OCI-LY3 (cell line): Measurements from ENCODE around the gene SLC2A11.

Experiments
- H2AFZ ChIP-seq: fragments of 200-600, 300-600 bp; shearing (Covaris generic); 2 replicates; pipeline ENCODE4 v1.6.0; 2014; ENCODE audit warnings: antibody characterized with exemption, low read depth, low read length
- H3K27ac ChIP-seq: fragments of 200-600, 300-600 bp; sonication (generic); 2 replicates; pipeline ENCODE4 v1.5.1; 2014; ENCODE audit warnings: mild to moderate bottlenecking, low read length, moderate library complexity, mixed read lengths
- H3K27me3 ChIP-seq: fragments of 200-600, 300-600 bp; sonication (generic); 2 replicates; pipeline ENCODE4 v1.6.1; 2014; ENCODE audit warnings: low read depth, low read length, mixed read lengths
- H3K36me3 ChIP-seq: fragments of 200-600, 300-600 bp; sonication (generic); replicated peaks from 2 replicates; pipeline ENCODE3; 2014; ENCODE audit warnings: low read depth, low read length, mixed read lengths
- H3K4me1 ChIP-seq: fragments of 300-600, 200-600 bp; sonication (generic); 2 replicates; pipeline ENCODE4 v1.6.1; 2014; ENCODE audit warnings: low read length, mixed read lengths
- H3K4me2 ChIP-seq: fragments of 200-600, 300-600 bp; sonication (generic); 2 replicates; pipeline ENCODE4 v1.6.1; 2014; ENCODE audit warnings: low read length, mixed read lengths
- H3K4me3 ChIP-seq: fragments of 300-600, 200-600 bp; sonication (generic); 2 replicates; pipeline ENCODE4 v1.5.1; 2014; ENCODE audit warnings: antibody characterized with exemption, mild to moderate bottlenecking, low read length, moderate library complexity
- H3K79me2 ChIP-seq: fragments of 300-600, 200-600 bp; shearing (Covaris generic); 2 replicates; pipeline ENCODE4 v1.6.1; 2014; ENCODE audit warnings: mild to moderate bottlenecking, low read length, mixed read lengths
- H3K9ac ChIP-seq: fragments of 300-600, 200-600 bp; shearing (Covaris generic); 2 replicates; pipeline ENCODE4 v1.6.0; 2014; ENCODE audit warnings: mild to moderate bottlenecking, low read length, moderate library complexity
- H3K9me3 ChIP-seq: fragments of 200-600, 300-600 bp; shearing (Covaris generic); 2 replicates; pipeline ENCODE4 v1.6.1; 2014; ENCODE audit warnings: low read length, mixed read lengths; ENCODE audit not compliant: insufficient read depth
- H4K20me1 ChIP-seq: fragments of 200-600, 300-600 bp; sonication (generic); 2 replicates; pipeline ENCODE4 v1.6.1; 2016; ENCODE audit warnings: low read length, mixed read lengths; ENCODE audit not compliant: insufficient read depth
- EZH2phosphoT487 ChIP-seq: fragments of 200-600 bp; shearing (Covaris generic); IDR thresholded peaks from 2 replicates; pipeline ENCODE4 v1.6.1; 2018; ENCODE audit warnings: antibody characterized with exemption, mixed run types, low read depth
- TF ChIP-seq, protein P1 (sequence below): fragments of 200-600, 300-600 bp; sonication (generic); IDR thresholded peaks from 2 replicates; pipeline ENCODE4 v1.5.1; 2014; ENCODE audit warnings: antibody characterized with exemption, low read length, low read depth

Gene SLC2A11

DNA sequence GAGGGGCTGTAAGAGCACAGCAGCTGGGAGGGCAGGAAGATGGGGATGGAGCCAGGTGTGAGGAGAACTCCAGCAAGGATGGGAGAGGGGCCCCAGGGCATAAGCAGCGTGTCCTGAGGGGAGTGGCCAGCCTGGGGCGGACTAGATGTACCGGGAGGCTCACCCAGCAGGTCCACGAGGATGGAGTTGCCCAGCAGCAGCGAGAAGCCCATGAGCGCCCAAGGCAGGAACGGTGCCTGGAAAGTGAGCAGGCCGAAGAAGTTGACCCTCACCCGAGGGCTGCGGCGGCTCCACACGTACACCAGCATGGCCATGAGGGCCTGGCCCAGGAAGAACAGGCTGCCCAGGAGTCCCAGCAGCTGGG lies 20.2 kb upstream of the SLC2A11 start:
- 0 out of 2 replicates have a peak, but pooled peaks cover 6% of the 10 kb centered on the region for H4K20me1 ChIP-seq
- peak overlapping the region; percentile 72 for H3K4me2 ChIP-seq
- H3K36me3 ChIP-seq, result peaks cover 38% of the 10 kb centered on the region
- TF ChIP-seq EZH2phosphoT487, result no peak
- TF ChIP-seq, protein P1, sequence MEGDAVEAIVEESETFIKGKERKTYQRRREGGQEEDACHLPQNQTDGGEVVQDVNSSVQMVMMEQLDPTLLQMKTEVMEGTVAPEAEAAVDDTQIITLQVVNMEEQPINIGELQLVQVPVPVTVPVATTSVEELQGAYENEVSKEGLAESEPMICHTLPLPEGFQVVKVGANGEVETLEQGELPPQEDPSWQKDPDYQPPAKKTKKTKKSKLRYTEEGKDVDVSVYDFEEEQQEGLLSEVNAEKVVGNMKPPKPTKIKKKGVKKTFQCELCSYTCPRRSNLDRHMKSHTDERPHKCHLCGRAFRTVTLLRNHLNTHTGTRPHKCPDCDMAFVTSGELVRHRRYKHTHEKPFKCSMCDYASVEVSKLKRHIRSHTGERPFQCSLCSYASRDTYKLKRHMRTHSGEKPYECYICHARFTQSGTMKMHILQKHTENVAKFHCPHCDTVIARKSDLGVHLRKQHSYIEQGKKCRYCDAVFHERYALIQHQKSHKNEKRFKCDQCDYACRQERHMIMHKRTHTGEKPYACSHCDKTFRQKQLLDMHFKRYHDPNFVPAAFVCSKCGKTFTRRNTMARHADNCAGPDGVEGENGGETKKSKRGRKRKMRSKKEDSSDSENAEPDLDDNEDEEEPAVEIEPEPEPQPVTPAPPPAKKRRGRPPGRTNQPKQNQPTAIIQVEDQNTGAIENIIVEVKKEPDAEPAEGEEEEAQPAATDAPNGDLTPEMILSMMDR, result no peak
- no peak overlapping the region for H3K27ac ChIP-seq
- H3K4me3 ChIP-seq, result peak overlapping the region; percentile 74; the same call in 1 of the 2 replicates
- H3K9ac ChIP-seq, result 0 out of 2 replicates have a peak overlapping the region, but pooled peaks have one; percentile 44
- H3K9me3 ChIP-seq, result no peaks in the 10 kb centered on the region
- H3K27me3 ChIP-seq, result no peaks in the 10 kb centered on the region
- no peaks in the 10 kb centered on the region for H3K79me2 ChIP-seq
- H3K4me1 ChIP-seq, result peaks cover 14% of the 10 kb centered on the region
- H2AFZ ChIP-seq, result no peak overlapping the region

GRCh38 chr22:23837911-23838680 lies 19.6 kb upstream of the SLC2A11 start:
- 0 out of 2 replicates have a peak, but pooled peaks cover 6% of the 10 kb centered on the region for H4K20me1 ChIP-seq
- no peaks in the 10 kb centered on the region for H3K27me3 ChIP-seq
- no peak overlapping the region for H2AFZ ChIP-seq
- peak overlapping the region; percentile 44; the same call in 1 of the 2 replicates for H3K9ac ChIP-seq
- no peaks in the 10 kb centered on the region for H3K79me2 ChIP-seq
- peaks cover 14% of the 10 kb centered on the region for H3K4me1 ChIP-seq
- H3K27ac ChIP-seq, result no peak overlapping the region
- H3K4me3 ChIP-seq, result peak overlapping the region; percentile 74
- peaks cover 37% of the 10 kb centered on the region for H3K36me3 ChIP-seq
- peak overlapping the region; percentile 72 for H3K4me2 ChIP-seq
- no peaks in the 10 kb centered on the region for H3K9me3 ChIP-seq
- no peak for TF ChIP-seq EZH2phosphoT487
- TF ChIP-seq, protein P1, result no peak

DNA sequence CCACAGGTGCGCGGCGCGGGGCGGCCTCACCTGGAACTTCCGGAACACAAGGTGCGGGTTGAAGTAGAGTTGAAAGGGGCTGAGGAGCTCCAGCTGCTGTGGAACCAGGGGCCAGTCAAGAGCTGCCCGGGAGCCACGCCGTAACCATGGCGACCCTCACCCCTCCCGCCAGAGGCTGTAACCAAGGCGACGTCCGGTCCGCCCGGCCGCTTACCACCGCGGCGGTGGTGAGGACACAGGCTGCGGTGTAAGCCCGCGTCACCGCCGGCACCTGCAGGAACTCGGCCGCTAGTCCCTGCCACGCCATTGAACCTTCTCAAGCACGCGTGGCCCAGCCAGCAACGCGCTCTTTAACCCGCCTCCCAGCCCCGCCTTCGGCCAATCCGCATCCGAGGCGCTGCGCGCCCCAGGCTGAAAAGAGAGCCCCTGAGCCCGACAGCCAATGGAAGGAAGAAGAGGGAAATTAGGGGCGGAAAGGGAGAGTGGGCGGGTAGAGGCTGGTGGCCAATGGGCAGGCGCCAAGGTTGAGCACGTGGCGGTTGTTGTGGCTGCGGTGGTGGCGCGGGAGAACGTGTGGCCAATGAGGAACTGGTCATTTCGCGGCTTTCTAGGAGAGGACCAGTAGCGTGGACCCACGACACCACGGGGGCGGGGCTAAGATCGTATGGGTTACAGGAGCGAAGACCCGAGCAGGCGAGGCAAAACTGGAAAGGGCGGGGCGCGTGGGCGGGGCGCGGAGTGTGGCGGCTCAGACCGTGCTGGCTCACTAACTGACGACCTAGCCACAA lies 18.8 kb upstream of the SLC2A11 start, which contains the start of gene DERL3:
Gene DERL3 (minus strand): TSS at position 326 of the 788 bp plus-strand sequence. CDS start 19 bp downstream, at position 307.
- Histone ChIP-seq H3K27me3 (no peaks in the 10 kb centered on the region), H3K9ac (peak within 1 kb of the TSS; percentile 44; the same call in 1 of the 2 replicates), H3K4me3 (peak within 1 kb of the TSS; percentile 74), H2AFZ (no peak within 1 kb of the TSS), H3K4me2 (peak within 1 kb of the TSS; percentile 72), H3K36me3 (peaks cover 29% of the 10 kb centered on the region), H3K9me3 (no peaks in the 10 kb centered on the region), H3K4me1 (peaks cover 14% of the 10 kb centered on the region), H4K20me1 (0 out of 2 replicates have a peak, but pooled peaks cover 3% of the 10 kb centered on the region), H3K79me2 (no peaks in the 10 kb centered on the region), H3K27ac (no peak within 1 kb of the TSS)
- no peak for TF ChIP-seq EZH2phosphoT487
- TF ChIP-seq, protein P1, result no peak

GRCh38 chr22:23840026-23840425 lies 17.6 kb upstream of the SLC2A11 start:
- no peaks in the 10 kb centered on the region for H3K27me3 ChIP-seq
- no peak overlapping the region for H3K27ac ChIP-seq
- H3K36me3 ChIP-seq, result peaks cover 20% of the 10 kb centered on the region
- no peak overlapping the region for H3K4me2 ChIP-seq
- no peaks in the 10 kb centered on the region for H3K9me3 ChIP-seq
- TF ChIP-seq EZH2phosphoT487, result no peak
- TF ChIP-seq, protein P1, result no peak
- no peak overlapping the region for H3K4me3 ChIP-seq
- 0 out of 2 replicates have a peak, but pooled peaks cover 3% of the 10 kb centered on the region for H4K20me1 ChIP-seq
- no peak overlapping the region for H3K9ac ChIP-seq
- H2AFZ ChIP-seq, result no peak overlapping the region
- peaks cover 24% of the 10 kb centered on the region for H3K4me1 ChIP-seq
- no peaks in the 10 kb centered on the region for H3K79me2 ChIP-seq
